ENCODE data around the gene ERRFI1.
"Not testable (repeated sequence)": the region's sequence is repeated elsewhere in the genome, so short reads cannot be mapped to it uniquely, and the experiment has no call there.

ERRFI1 gene

GRCh38 chr1:8053878-8054567 lies 27.9 kb upstream of the ERRFI1 start:
- peaks cover 5% of the 10 kb centered on the region for H3K4me1 Mint-ChIP-seq
- H3K27ac Mint-ChIP-seq: no peak overlapping the region
- peaks cover 19% of the 10 kb centered on the region for H3K27me3 Mint-ChIP-seq
- no peak overlapping the region for H3K4me3 Mint-ChIP-seq
- no peaks in the 10 kb centered on the region for H3K36me3 Mint-ChIP-seq
- DNase-seq (ENCODE audit: low spot score in 2 of 2) (no peak), ATAC-seq (ENCODE audit: low read depth) (no peak)
- H3K9me3 Mint-ChIP-seq: no peaks in the 10 kb centered on the region

- H3K4me1 Mint-ChIP-seq: peaks cover 5% of the 10 kb centered on the region
- H3K36me3 Mint-ChIP-seq: no peaks in the 10 kb centered on the region
- no peak for DNase-seq (ENCODE audit: low spot score in 2 of 2)
- H3K27me3 Mint-ChIP-seq: peaks cover 15% of the 10 kb centered on the region
- ATAC-seq (ENCODE audit: low read depth): no peak
- H3K9me3 Mint-ChIP-seq: no peaks in the 10 kb centered on the region
- no peak overlapping the region for H3K4me3 Mint-ChIP-seq
- H3K27ac Mint-ChIP-seq: no peak overlapping the region
These were observed 25.5 kb upstream of the ERRFI1 start for GRCh38 chr1:8051650-8052049.

GRCh38 chr1:8049229-8049628 lies 23.1 kb upstream of the ERRFI1 start:
- ATAC-seq (ENCODE audit: low read depth); H3K36me3 Mint-ChIP-seq; H3K9me3 Mint-ChIP-seq; H3K27ac Mint-ChIP-seq; H3K4me3 Mint-ChIP-seq; H3K4me1 Mint-ChIP-seq; DNase-seq (ENCODE audit: low spot score in 2 of 2): not testable (repeated sequence)
- H3K27me3 Mint-ChIP-seq: peaks cover 14% of the 10 kb centered on the region

- H3K27ac Mint-ChIP-seq: no peak overlapping the region
- H3K36me3 Mint-ChIP-seq: peaks cover 1% of the 10 kb centered on the region
- no peak for DNase-seq (ENCODE audit: low spot score in 2 of 2)
- H3K27me3 Mint-ChIP-seq: peaks cover 9% of the 10 kb centered on the region
- no peak overlapping the region for H3K4me3 Mint-ChIP-seq
- no peaks in the 10 kb centered on the region for H3K4me1 Mint-ChIP-seq
- H3K9me3 Mint-ChIP-seq: peaks cover 2% of the 10 kb centered on the region
- no peak for ATAC-seq (ENCODE audit: low read depth)
These were observed 21.8 kb upstream of the ERRFI1 start for GRCh38 chr1:8047686-8048445.

GRCh38 chr1:8047112-8047511 lies 21.0 kb upstream of the ERRFI1 start:
- ATAC-seq (ENCODE audit: low read depth): no peak
- H3K4me1 Mint-ChIP-seq: no peaks in the 10 kb centered on the region
- no peak overlapping the region for H3K4me3 Mint-ChIP-seq
- H3K9me3 Mint-ChIP-seq: peaks cover 3% of the 10 kb centered on the region
- H3K27me3 Mint-ChIP-seq: peaks cover 9% of the 10 kb centered on the region
- peaks cover 2% of the 10 kb centered on the region for H3K36me3 Mint-ChIP-seq
- no peak for DNase-seq (ENCODE audit: low spot score in 2 of 2)
- no peak overlapping the region for H3K27ac Mint-ChIP-seq

- H3K4me1 Mint-ChIP-seq: no peaks in the 10 kb centered on the region
- H3K9me3 Mint-ChIP-seq: peaks cover 7% of the 10 kb centered on the region
- H3K27me3 Mint-ChIP-seq: peaks cover 6% of the 10 kb centered on the region
- H3K36me3 Mint-ChIP-seq: peaks cover 4% of the 10 kb centered on the region
- DNase-seq (ENCODE audit: low spot score in 2 of 2) (no peak), ATAC-seq (ENCODE audit: low read depth) (no peak)
- no peak overlapping the region for H3K4me3 Mint-ChIP-seq
- H3K27ac Mint-ChIP-seq: no peak overlapping the region
These were observed 20.3 kb upstream of the ERRFI1 start for GRCh38 chr1:8046391-8046790.

- H3K27me3 Mint-ChIP-seq: peaks cover 7% of the 10 kb centered on the region
- DNase-seq (ENCODE audit: low spot score in 2 of 2) (no peak), ATAC-seq (ENCODE audit: low read depth) (no peak)
- H3K36me3 Mint-ChIP-seq: peaks cover 4% of the 10 kb centered on the region
- no peak overlapping the region for H3K27ac Mint-ChIP-seq
- no peak overlapping the region for H3K4me3 Mint-ChIP-seq
- H3K4me1 Mint-ChIP-seq: no peaks in the 10 kb centered on the region
- peaks cover 10% of the 10 kb centered on the region for H3K9me3 Mint-ChIP-seq
These were observed 17.5 kb upstream of the ERRFI1 start for GRCh38 chr1:8043621-8044020.

GRCh38 chr1:8042134-8042533 lies 16.0 kb upstream of the ERRFI1 start:
- Mint-ChIP-seq H3K4me3 (no peak overlapping the region), H3K36me3 (peaks cover 4% of the 10 kb centered on the region), H3K4me1 (no peaks in the 10 kb centered on the region), H3K9me3 (peaks cover 10% of the 10 kb centered on the region), H3K27ac (no peak overlapping the region), H3K27me3 (peaks cover 5% of the 10 kb centered on the region)
- DNase-seq (ENCODE audit: low spot score in 2 of 2) (no peak), ATAC-seq (ENCODE audit: low read depth) (no peak)

GRCh38 chr1:8040586-8040985 lies 14.5 kb upstream of the ERRFI1 start:
- Mint-ChIP-seq H3K4me3 (no peak overlapping the region), H3K27me3 (peaks cover 9% of the 10 kb centered on the region)

GRCh38 chr1:8039071-8039470 lies 13.0 kb upstream of the ERRFI1 start:
- H3K36me3 Mint-ChIP-seq: peaks cover 4% of the 10 kb centered on the region
- no peak overlapping the region for H3K4me3 Mint-ChIP-seq
- DNase-seq (ENCODE audit: low spot score in 2 of 2) (no peak), ATAC-seq (ENCODE audit: low read depth) (no peak)
- no peak overlapping the region for H3K27ac Mint-ChIP-seq
- H3K27me3 Mint-ChIP-seq: peaks cover 5% of the 10 kb centered on the region
- H3K4me1 Mint-ChIP-seq: no peaks in the 10 kb centered on the region
- H3K9me3 Mint-ChIP-seq: peaks cover 10% of the 10 kb centered on the region

More at GRCh38 chr1:8040586-8040985, 14.5 kb upstream of the ERRFI1 start:
- Mint-ChIP-seq H3K4me1 (no peaks in the 10 kb centered on the region), H3K27ac (no peak overlapping the region), H3K9me3 (peaks cover 10% of the 10 kb centered on the region), H3K36me3 (peaks cover 4% of the 10 kb centered on the region)
- DNase-seq (ENCODE audit: low spot score in 2 of 2) (no peak), ATAC-seq (ENCODE audit: low read depth) (no peak)

- no peaks in the 10 kb centered on the region for H3K36me3 Mint-ChIP-seq
- DNase-seq (ENCODE audit: low spot score in 2 of 2) (no peak), ATAC-seq (ENCODE audit: low read depth) (no peak)
- peaks cover 7% of the 10 kb centered on the region for H3K27me3 Mint-ChIP-seq
- no peak overlapping the region for H3K27ac Mint-ChIP-seq
- peaks cover under 1% of the 10 kb centered on the region for H3K9me3 Mint-ChIP-seq
- no peak overlapping the region for H3K4me3 Mint-ChIP-seq
- no peaks in the 10 kb centered on the region for H3K4me1 Mint-ChIP-seq
These were observed 9.2 kb upstream of the ERRFI1 start for GRCh38 chr1:8035289-8035688.

GRCh38 chr1:8033322-8033721 lies 7.2 kb upstream of the ERRFI1 start:
- no peaks in the 10 kb centered on the region for H3K9me3 Mint-ChIP-seq
- no peak overlapping the region for H3K4me3 Mint-ChIP-seq
- H3K27me3 Mint-ChIP-seq: peaks cover 7% of the 10 kb centered on the region
- ATAC-seq (ENCODE audit: low read depth) (no peak), DNase-seq (ENCODE audit: low spot score in 2 of 2) (no peak)
- no peaks in the 10 kb centered on the region for H3K36me3 Mint-ChIP-seq
- H3K27ac Mint-ChIP-seq: no peak overlapping the region
- no peaks in the 10 kb centered on the region for H3K4me1 Mint-ChIP-seq

- no peak overlapping the region for H3K4me3 Mint-ChIP-seq
- DNase-seq (ENCODE audit: low spot score in 2 of 2) (no peak), ATAC-seq (ENCODE audit: low read depth) (no peak)
- no peaks in the 10 kb centered on the region for H3K36me3 Mint-ChIP-seq
- H3K4me1 Mint-ChIP-seq: no peaks in the 10 kb centered on the region
- no peaks in the 10 kb centered on the region for H3K9me3 Mint-ChIP-seq
- H3K27ac Mint-ChIP-seq: no peak overlapping the region
- H3K27me3 Mint-ChIP-seq: peaks cover 7% of the 10 kb centered on the region
These were observed 6.3 kb upstream of the ERRFI1 start for GRCh38 chr1:8032366-8032910.

GRCh38 chr1:8031176-8031785 lies 5.2 kb upstream of the ERRFI1 start:
- H3K4me3 Mint-ChIP-seq: no peak overlapping the region
- ATAC-seq (ENCODE audit: low read depth) (no peak), DNase-seq (ENCODE audit: low spot score in 2 of 2) (no peak)
- H3K27ac Mint-ChIP-seq: no peak overlapping the region
- H3K9me3 Mint-ChIP-seq: no peaks in the 10 kb centered on the region
- no peaks in the 10 kb centered on the region for H3K36me3 Mint-ChIP-seq
- peaks cover 5% of the 10 kb centered on the region for H3K4me1 Mint-ChIP-seq
- H3K27me3 Mint-ChIP-seq: peaks cover 12% of the 10 kb centered on the region
